Measurements from ENCODE around the gene MRPL46.

Gene MRPL46

DNA sequence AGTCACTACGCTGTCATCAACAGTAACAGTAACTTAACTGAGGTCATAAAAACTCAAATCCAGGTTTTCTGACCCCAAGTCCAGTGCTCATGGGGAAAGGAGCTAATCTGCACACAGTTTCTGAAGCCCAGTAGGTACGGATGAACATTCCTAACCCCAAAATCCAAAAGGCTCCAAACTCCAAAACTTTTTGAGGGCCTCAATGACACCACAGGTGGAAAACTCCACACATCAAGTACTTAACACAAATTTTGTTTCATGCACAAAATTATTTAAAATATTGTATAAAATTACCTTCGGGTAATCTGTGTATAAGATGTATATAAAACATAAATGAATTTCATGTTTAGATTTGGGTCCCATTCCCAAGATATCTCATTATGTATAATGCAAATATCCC lies 10.5 kb downstream of the MRPL46 start:
- no peak overlapping the region for H3K9ac ChIP-seq (ENCODE audit: low read length)
- H3K9me3 ChIP-seq (ENCODE audit: control insufficient read depth, low read depth, low read length) = no peaks in the 10 kb centered on the region
- no peak overlapping the region for H3K27ac ChIP-seq (ENCODE audit: low read length)
- H3K36me3 ChIP-seq (ENCODE audit: control insufficient read depth, low read depth, low read length) = peaks cover 31% of the 10 kb centered on the region
- H3K4me3 ChIP-seq (ENCODE audit: low read length) = no peak overlapping the region
- no peaks in the 10 kb centered on the region for H3K27me3 ChIP-seq (ENCODE audit: control insufficient read depth, insufficient read depth, low read length)
- H3K4me1 ChIP-seq (ENCODE audit: control insufficient read depth, low read depth, low read length) = no peaks in the 10 kb centered on the region

DNA sequence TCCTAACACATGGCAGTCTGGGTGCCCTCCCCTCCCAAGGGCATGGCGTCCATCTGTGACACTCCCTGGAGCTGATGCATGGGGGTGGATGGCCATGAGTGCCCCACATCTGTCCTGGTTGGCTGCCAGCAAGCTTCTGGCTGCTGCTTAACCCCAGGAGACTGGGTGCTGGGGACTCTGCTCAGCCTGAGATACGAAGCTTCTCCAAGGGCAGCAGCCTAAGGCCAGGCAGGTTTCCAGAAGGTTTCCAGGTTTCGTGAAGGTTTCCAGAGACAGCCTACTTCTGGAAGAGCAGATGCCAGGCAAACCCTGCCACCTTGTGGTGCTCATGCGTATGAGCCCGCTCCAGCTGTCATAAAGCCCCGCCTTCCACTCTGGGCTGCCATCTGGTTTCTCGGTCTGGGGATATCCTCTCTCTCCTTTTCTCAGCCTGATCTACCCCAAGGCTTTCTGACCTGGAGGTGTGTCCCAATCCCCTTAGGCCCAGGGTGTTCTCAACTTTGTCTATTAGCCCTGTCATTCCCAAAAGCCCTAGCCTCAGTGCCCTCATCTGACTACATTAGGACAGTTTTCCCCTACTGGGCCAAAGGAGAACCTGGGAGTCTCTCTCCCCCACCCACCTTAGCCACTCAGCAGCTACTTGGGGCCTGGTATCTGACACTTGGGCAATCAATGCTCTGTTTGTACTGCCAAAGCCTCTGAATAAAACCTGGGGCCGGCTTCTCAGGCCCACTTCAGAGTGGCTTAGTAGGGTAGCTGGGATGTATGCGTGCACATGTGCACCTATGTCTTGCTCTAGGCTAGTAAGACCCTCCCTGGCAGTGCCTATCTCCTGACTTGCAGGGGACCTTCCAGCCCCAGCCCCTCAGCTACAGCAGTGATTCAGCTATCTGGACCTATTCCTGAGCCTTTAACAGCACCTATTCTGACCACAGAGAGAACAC lies 12.0 kb downstream of the MRPL46 start:
- no peaks in the 10 kb centered on the region for H3K4me1 ChIP-seq (ENCODE audit: control insufficient read depth, low read depth, low read length)
- no peak overlapping the region for H3K9ac ChIP-seq (ENCODE audit: low read length)
- no peaks in the 10 kb centered on the region for H3K27me3 ChIP-seq (ENCODE audit: control insufficient read depth, insufficient read depth, low read length)
- H3K9me3 ChIP-seq (ENCODE audit: control insufficient read depth, low read depth, low read length) = no peaks in the 10 kb centered on the region
- no peak overlapping the region for H3K27ac ChIP-seq (ENCODE audit: low read length)
- peaks cover 17% of the 10 kb centered on the region for H3K36me3 ChIP-seq (ENCODE audit: control insufficient read depth, low read depth, low read length)
- H3K4me3 ChIP-seq (ENCODE audit: low read length) = no peak overlapping the region

DNA sequence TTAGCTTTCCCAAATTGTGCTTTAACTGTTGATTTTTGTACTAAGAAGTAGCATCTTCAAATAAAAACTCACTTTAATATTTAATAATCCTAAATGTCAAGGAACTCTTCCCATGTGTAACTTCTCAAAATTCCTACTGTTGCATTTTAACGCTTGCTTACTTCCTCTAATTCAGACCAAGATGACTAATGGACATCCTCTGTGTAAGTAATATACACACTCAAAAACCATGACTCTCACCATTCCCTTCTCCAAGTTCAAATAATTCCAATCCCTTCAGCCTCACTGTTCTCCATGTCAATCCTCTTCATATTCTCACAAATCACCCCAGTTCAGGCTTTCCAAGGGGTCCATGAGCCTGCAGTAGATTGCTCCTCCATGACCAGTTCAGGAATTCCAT lies 13.0 kb downstream of the MRPL46 start:
- Histone ChIP-seq H3K27me3 (ENCODE audit: control insufficient read depth, insufficient read depth, low read length) (peaks cover 7% of the 10 kb centered on the region), H3K36me3 (ENCODE audit: control insufficient read depth, low read depth, low read length) (peaks cover 8% of the 10 kb centered on the region), H3K4me1 (ENCODE audit: control insufficient read depth, low read depth, low read length) (no peaks in the 10 kb centered on the region), H3K9ac (ENCODE audit: low read length) (no peak overlapping the region), H3K4me3 (ENCODE audit: low read length) (no peak overlapping the region), H3K9me3 (ENCODE audit: control insufficient read depth, low read depth, low read length) (no peaks in the 10 kb centered on the region), H3K27ac (ENCODE audit: low read length) (no peak overlapping the region)

DNA sequence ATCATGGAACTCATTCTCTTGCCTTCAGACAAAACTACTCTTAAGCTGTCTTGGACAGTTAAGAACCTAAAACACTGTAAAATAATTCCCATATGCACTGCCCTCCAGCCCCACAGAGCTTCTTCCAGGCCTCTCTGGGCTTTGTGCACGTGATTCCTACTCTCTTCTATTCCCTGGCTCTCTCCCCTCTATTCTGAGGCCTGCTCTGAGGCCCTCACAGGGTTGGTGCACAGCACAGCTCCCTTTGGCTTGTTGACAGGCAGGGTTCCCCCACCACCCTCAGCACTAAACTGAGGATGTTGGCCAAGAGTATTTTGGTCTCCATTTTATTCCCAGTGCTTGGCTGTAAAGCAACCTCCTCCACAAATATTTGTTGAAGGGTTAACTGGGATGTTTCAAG lies 13.5 kb downstream of the MRPL46 start:
- Histone ChIP-seq H3K9ac (ENCODE audit: low read length) (no peak overlapping the region), H3K27ac (ENCODE audit: low read length) (no peak overlapping the region), H3K9me3 (ENCODE audit: control insufficient read depth, low read depth, low read length) (no peaks in the 10 kb centered on the region), H3K4me1 (ENCODE audit: control insufficient read depth, low read depth, low read length) (no peaks in the 10 kb centered on the region), H3K4me3 (ENCODE audit: low read length) (no peak overlapping the region), H3K27me3 (ENCODE audit: control insufficient read depth, insufficient read depth, low read length) (peaks cover 7% of the 10 kb centered on the region), H3K36me3 (ENCODE audit: control insufficient read depth, low read depth, low read length) (peaks cover 2% of the 10 kb centered on the region)

DNA sequence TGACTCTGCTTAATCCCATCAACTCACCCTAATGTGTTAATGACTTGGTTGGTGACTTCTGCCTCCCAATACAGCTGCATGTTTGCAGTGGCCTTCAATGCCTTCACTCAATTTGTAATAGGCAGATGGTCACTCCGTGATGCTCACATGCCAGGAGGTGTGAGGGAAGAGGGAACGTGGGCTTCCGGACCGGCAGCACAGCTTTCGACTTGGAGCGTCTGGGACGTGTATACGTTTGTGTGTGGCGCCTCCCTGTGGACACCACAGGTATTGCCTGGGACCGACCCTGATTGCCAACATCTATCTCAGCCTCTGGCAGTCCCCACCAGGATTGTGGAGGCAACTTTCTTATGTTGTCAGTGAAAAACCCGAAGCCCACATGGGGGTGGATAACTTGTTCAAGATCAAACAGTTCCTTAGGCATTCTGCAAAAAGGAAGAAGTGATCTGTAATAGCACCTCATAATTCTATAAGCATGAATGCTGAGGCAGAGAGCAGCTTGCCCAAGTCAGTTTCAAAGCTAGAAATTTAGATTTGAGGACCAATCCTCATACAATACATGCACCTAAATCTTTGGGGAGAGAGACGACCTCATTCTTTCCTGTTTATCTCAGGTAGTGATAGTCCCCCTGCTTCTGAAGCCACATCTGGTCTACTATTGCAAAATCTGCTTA lies 16.9 kb downstream of the MRPL46 start:
- no peaks in the 10 kb centered on the region for H3K4me1 ChIP-seq (ENCODE audit: control insufficient read depth, low read depth, low read length)
- H3K27ac ChIP-seq (ENCODE audit: low read length) = no peak overlapping the region
- H3K9ac ChIP-seq (ENCODE audit: low read length) = no peak overlapping the region
- H3K4me3 ChIP-seq (ENCODE audit: low read length) = no peak overlapping the region
- no peaks in the 10 kb centered on the region for H3K9me3 ChIP-seq (ENCODE audit: control insufficient read depth, low read depth, low read length)
- H3K36me3 ChIP-seq (ENCODE audit: control insufficient read depth, low read depth, low read length) = no peaks in the 10 kb centered on the region
- peaks cover 7% of the 10 kb centered on the region for H3K27me3 ChIP-seq (ENCODE audit: control insufficient read depth, insufficient read depth, low read length)

DNA sequence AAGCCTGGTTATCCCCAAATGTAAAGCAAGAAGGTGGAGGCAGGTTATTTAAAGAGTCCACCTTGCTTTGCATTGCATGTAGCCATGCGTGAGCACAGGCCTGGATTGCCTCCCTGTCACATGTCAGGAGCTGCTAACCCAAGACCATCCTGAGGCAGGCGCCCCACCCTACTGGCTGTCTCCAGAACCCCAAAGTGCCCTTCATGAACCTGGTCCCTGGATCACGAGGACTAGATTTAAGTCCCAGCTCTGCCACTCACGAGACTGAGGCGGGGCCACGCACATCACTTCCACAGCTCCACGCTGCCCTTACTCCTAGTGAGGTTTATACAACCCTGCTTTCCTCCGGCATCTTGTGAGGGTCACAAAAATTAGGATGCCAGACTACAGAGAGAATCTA lies 17.6 kb downstream of the MRPL46 start:
- Histone ChIP-seq H3K9me3 (ENCODE audit: control insufficient read depth, low read depth, low read length) (no peaks in the 10 kb centered on the region), H3K9ac (ENCODE audit: low read length) (no peak overlapping the region)

DNA sequence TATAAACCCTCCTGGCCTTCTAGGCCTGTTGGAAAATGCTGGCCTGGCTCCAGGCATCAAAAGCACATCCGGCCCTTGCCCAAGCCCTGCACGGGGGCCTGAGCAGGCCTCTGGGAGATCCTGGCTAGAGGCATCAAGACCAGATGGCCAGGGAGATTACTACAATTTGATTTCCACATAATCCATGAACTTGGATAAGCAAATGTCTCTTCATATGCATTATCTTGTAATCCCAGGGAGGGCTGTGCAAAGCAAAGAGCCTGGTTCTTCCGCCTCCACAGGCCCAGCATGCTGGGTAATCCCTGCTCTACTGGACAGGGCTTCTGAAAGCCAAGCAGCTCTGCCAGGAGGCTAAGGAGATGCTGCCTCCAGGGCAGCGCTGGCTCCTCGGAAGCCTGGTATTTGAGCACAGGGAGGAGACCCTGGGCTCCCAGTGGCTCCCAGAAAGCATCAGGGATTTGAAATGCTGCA lies 18.2 kb downstream of the MRPL46 start:
- H3K27ac ChIP-seq (ENCODE audit: low read length) = no peak overlapping the region
- H3K4me3 ChIP-seq (ENCODE audit: low read length) = no peak overlapping the region

More for the DNA sequence above, 17.6 kb downstream of the MRPL46 start:
- Histone ChIP-seq H3K4me1 (ENCODE audit: control insufficient read depth, low read depth, low read length) (no peaks in the 10 kb centered on the region), H3K36me3 (ENCODE audit: control insufficient read depth, low read depth, low read length) (no peaks in the 10 kb centered on the region), H3K27ac (ENCODE audit: low read length) (no peak overlapping the region), H3K4me3 (ENCODE audit: low read length) (no peak overlapping the region), H3K27me3 (ENCODE audit: control insufficient read depth, insufficient read depth, low read length) (peaks cover 7% of the 10 kb centered on the region)

DNA sequence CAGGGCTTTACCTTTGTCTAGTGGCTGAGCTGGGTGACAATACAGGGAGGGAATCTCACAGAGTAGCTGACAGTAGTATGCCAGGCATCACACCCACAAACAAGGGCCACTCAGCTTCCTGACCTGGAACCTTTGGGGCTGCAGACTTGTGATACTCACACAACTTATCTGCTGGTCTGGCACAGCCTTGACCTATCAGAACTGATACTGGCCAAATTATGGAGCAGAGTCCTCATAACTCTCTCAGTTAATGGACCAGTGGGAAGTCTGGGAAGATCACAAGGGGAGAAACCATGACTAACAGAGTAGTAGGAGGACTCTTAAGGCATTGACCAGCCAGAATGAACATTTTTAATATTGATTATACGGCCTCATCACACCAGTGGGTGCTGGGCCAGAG lies 19.4 kb downstream of the MRPL46 start:
- no peaks in the 10 kb centered on the region for H3K4me1 ChIP-seq (ENCODE audit: control insufficient read depth, low read depth, low read length)
- no peak overlapping the region for H3K4me3 ChIP-seq (ENCODE audit: low read length)
- H3K36me3 ChIP-seq (ENCODE audit: control insufficient read depth, low read depth, low read length) = no peaks in the 10 kb centered on the region
- no peak overlapping the region for H3K27ac ChIP-seq (ENCODE audit: low read length)
- peaks cover 4% of the 10 kb centered on the region for H3K9me3 ChIP-seq (ENCODE audit: control insufficient read depth, low read depth, low read length)
- H3K9ac ChIP-seq (ENCODE audit: low read length) = no peak overlapping the region
- H3K27me3 ChIP-seq (ENCODE audit: control insufficient read depth, insufficient read depth, low read length) = peaks cover 7% of the 10 kb centered on the region

More for the DNA sequence above, 18.2 kb downstream of the MRPL46 start:
- Histone ChIP-seq H3K27me3 (ENCODE audit: control insufficient read depth, insufficient read depth, low read length) (peaks cover 7% of the 10 kb centered on the region), H3K36me3 (ENCODE audit: control insufficient read depth, low read depth, low read length) (no peaks in the 10 kb centered on the region), H3K9ac (ENCODE audit: low read length) (no peak overlapping the region), H3K9me3 (ENCODE audit: control insufficient read depth, low read depth, low read length) (peaks cover 4% of the 10 kb centered on the region), H3K4me1 (ENCODE audit: control insufficient read depth, low read depth, low read length) (no peaks in the 10 kb centered on the region)

DNA sequence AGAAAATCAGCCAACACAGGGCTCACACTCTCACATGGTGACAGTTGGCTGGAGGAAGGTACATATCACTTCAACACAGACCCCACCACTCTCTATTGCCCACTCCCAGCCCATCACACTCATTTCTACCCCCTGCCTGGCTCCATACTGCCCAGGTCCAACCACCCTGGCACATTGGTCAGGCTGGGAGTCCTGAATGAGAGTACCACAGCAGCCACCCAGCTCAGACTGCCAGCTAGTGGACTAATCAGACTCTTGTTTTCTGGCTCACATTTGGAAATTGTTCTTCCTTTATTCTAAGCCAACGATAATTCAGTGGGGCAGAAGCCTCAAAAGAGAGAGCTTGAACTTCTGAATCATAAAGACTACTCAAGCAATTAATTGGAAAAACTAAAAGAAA lies 20.0 kb downstream of the MRPL46 start:
- H3K4me3 ChIP-seq (ENCODE audit: low read length) = no peak overlapping the region
- peaks cover 7% of the 10 kb centered on the region for H3K27me3 ChIP-seq (ENCODE audit: control insufficient read depth, insufficient read depth, low read length)
- peaks cover 4% of the 10 kb centered on the region for H3K9me3 ChIP-seq (ENCODE audit: control insufficient read depth, low read depth, low read length)
- no peak overlapping the region for H3K9ac ChIP-seq (ENCODE audit: low read length)
- H3K36me3 ChIP-seq (ENCODE audit: control insufficient read depth, low read depth, low read length) = no peaks in the 10 kb centered on the region
- no peaks in the 10 kb centered on the region for H3K4me1 ChIP-seq (ENCODE audit: control insufficient read depth, low read depth, low read length)
- no peak overlapping the region for H3K27ac ChIP-seq (ENCODE audit: low read length)

DNA sequence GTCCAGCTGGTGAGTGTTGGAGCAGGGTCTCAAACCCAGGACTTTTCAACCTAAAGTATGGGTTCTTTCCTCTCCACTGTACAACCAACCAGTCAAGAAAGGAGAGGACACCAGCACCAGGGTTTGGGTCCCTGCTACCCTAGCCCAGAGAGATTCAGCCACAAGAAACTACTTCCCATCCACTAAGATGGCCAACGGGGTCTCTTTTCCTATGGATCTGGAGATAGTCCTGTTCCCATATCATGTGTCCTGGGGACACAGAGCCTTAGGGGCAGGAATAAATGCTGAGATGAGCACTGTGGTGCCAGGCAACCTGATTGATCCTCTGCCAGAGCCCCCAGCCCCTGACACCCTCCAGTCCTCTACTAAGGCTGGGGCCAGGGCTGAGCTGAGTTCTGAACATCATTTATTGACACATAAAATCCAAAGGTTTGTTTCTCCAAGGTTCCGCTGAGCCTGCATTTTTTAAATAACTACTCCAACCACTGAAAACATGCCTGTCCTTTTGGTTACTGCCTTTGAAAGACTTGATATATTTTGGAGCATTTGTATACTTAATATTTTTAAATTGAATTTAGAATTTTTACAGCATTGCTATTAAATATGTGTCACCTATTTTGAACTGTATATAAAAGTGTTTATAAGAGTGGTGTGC lies 26.0 kb downstream of the MRPL46 start:
- Histone ChIP-seq H3K36me3 (ENCODE audit: control insufficient read depth, low read depth, low read length) (no peaks in the 10 kb centered on the region), H3K27ac (ENCODE audit: low read length) (no peak overlapping the region), H3K27me3 (ENCODE audit: control insufficient read depth, insufficient read depth, low read length) (no peaks in the 10 kb centered on the region), H3K4me3 (ENCODE audit: low read length) (no peak overlapping the region), H3K9me3 (ENCODE audit: control insufficient read depth, low read depth, low read length) (peaks cover 4% of the 10 kb centered on the region), H3K9ac (ENCODE audit: low read length) (no peak overlapping the region), H3K4me1 (ENCODE audit: control insufficient read depth, low read depth, low read length) (no peaks in the 10 kb centered on the region)

DNA sequence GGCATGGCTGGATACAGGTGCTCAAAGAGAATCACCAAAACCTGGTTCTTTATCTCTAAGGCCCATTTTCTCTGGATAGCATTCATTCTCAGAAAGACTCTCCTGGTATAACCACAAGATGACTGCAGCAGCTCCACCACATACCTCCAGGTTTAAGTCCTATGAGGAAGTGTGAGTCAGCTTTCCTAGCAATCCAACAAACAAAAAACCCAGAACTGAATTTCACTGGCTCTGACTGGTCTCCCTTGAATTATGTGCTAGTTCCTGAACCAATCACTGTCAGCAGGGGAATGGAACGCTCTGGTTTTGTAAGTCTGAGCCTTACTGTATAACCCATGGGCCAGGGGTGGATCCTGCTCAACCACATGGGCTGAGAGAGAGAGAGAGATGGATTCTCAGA lies 27.2 kb downstream of the MRPL46 start:
- Histone ChIP-seq H3K27me3 (ENCODE audit: control insufficient read depth, insufficient read depth, low read length) (no peaks in the 10 kb centered on the region), H3K9me3 (ENCODE audit: control insufficient read depth, low read depth, low read length) (peaks cover 4% of the 10 kb centered on the region), H3K9ac (ENCODE audit: low read length) (no peak overlapping the region), H3K4me3 (ENCODE audit: low read length) (no peak overlapping the region), H3K27ac (ENCODE audit: low read length) (no peak overlapping the region), H3K4me1 (ENCODE audit: control insufficient read depth, low read depth, low read length) (no peaks in the 10 kb centered on the region), H3K36me3 (ENCODE audit: control insufficient read depth, low read depth, low read length) (no peaks in the 10 kb centered on the region)

All from iPS-18a (cell line).